Measurements from ENCODE around the gene PHACTR4. TPM values are rescaled to one million over a fixed set of nuclear protein-coding genes. Genes with fewer than 3 reads are reported as not detected.
A peak's percentile ranks its signal among the peaks of the same experiment; 100 is the strongest.
"Not testable (repeated sequence)": the region's sequence is repeated elsewhere in the genome, so short reads cannot be mapped to it uniquely, and the experiment has no call there.

The PHACTR4 gene
- total RNA-seq, 6 experiments from 2014 or later: 16.1 to 25.8 (median 23.3) TPM

GRCh38 chr1:28364888-28365287, 4.7 kb upstream of the PHACTR4 start:
- Histone ChIP-seq H3K9me3 (no peaks in the 10 kb centered on the region), H3K4me3 (no peak overlapping the region), H3K36me3 (no peaks in the 10 kb centered on the region), H3K27me3 (no peaks in the 10 kb centered on the region), H3K4me1 (peaks cover 0 to 6% (median 0%) of the 10 kb centered on the region in 4 donors), H3K27ac (no peak overlapping the region)
- ATAC-seq (no peak), DNase-seq (no peak)
- 67% methylated on average over 4 of the region's 4 CpGs for WGBS (ENCODE audit: insufficient coverage, low coverage, low lambda C conversion rate, missing lambda C conversion rate)
- TF ChIP-seq POLR2A (IDR thresholded peaks at IDR 0.05) (no peak), CTCF (IDR thresholded peaks at IDR 0.05) (no peak)
- intact Hi-C loops (cut with DNase I): no loop called here

- intact Hi-C loops (cut with DNase I): no loop called here
- ATAC-seq: no peak
Observed at GRCh38 chr1:28365864-28366263, 3.7 kb upstream of the PHACTR4 start.

GRCh38 chr1:28368608-28369007, 932 bp upstream of the PHACTR4 start:
- H3K4me3 ChIP-seq; H3K27me3 ChIP-seq; H3K9me3 ChIP-seq; H3K36me3 ChIP-seq; DNase-seq; intact Hi-C loops (cut with DNase I); ATAC-seq: not testable (repeated sequence)
- 84% methylated on average over 12 of the region's 15 CpGs for WGBS (ENCODE audit: insufficient coverage, low coverage, low lambda C conversion rate, missing lambda C conversion rate)
- Histone ChIP-seq H3K4me1 (peaks cover 0 to 34% (median 0%) of the 10 kb centered on the region in 4 donors), H3K27ac (peak overlapping the region in 2 of 3 donors; percentile 84 to 85)

More at GRCh38 chr1:28365864-28366263, 3.7 kb upstream of the PHACTR4 start:
- DNase-seq: no peak
- Histone ChIP-seq H3K27ac (no peak overlapping the region), H3K4me1 (peaks cover 0 to 10% (median 0%) of the 10 kb centered on the region in 4 donors), H3K9me3 (no peaks in the 10 kb centered on the region), H3K4me3 (no peak overlapping the region), H3K36me3 (no peaks in the 10 kb centered on the region), H3K27me3 (no peaks in the 10 kb centered on the region)
- 83% methylated on average over 7 of the region's 7 CpGs for WGBS (ENCODE audit: insufficient coverage, low coverage, low lambda C conversion rate, missing lambda C conversion rate)
- TF ChIP-seq POLR2A (IDR thresholded peaks at IDR 0.05) (no peak), CTCF (IDR thresholded peaks at IDR 0.05) (no peak)

GRCh38 chr1:28370239-28371009, 884 bp downstream of the PHACTR4 start:
- intact Hi-C loops (cut with DNase I): no loop called here
- Histone ChIP-seq H3K9me3 (no peaks in the 10 kb centered on the region), H3K4me3 (peak overlapping the region; percentile 72 to 84 (median 81)), H3K36me3 (no peaks in the 10 kb centered on the region), H3K27me3 (no peaks in the 10 kb centered on the region), H3K4me1 (peaks cover 0 to 43% (median 0%) of the 10 kb centered on the region in 4 donors), H3K27ac (peak overlapping the region; percentile 84 to 88 (median 85))
- 27% methylated on average over 29 of the region's 32 CpGs for WGBS (ENCODE audit: insufficient coverage, low coverage, low lambda C conversion rate, missing lambda C conversion rate)
- DNase-seq (peak in 1 of 3 donors; percentile 34), ATAC-seq (peak; percentile 5 to 25 (median 8))
- TF ChIP-seq CTCF (IDR thresholded peaks at IDR 0.05) (peak in 1 of 4 donors; percentile 28), POLR2A (IDR thresholded peaks at IDR 0.05) (no peak)

GRCh38 chr1:28371010-28371377, 1.5 kb downstream of the PHACTR4 start:
- no peaks in the 10 kb centered on the region for H3K36me3 ChIP-seq
- no peak for TF ChIP-seq CTCF (IDR thresholded peaks at IDR 0.05)
- TF ChIP-seq POLR2A (IDR thresholded peaks at IDR 0.05): no peak
- no peaks in the 10 kb centered on the region for H3K27me3 ChIP-seq
- no peak for DNase-seq
- H3K4me1 ChIP-seq: peaks cover 0 to 48% (median 0%) of the 10 kb centered on the region in 4 donors
- no peak overlapping the region for H3K27ac ChIP-seq
- H3K4me3 ChIP-seq: no peak overlapping the region
- no peaks in the 10 kb centered on the region for H3K9me3 ChIP-seq
- WGBS (ENCODE audit: insufficient coverage, low coverage, low lambda C conversion rate, missing lambda C conversion rate): 68% methylated on average over 5 of the region's 5 CpGs
- intact Hi-C loops (cut with DNase I): no loop called here
- no peak for ATAC-seq

GRCh38 chr1:28373450-28373849, 3.9 kb downstream of the PHACTR4 start:
- ATAC-seq; intact Hi-C loops (cut with DNase I); H3K9me3 ChIP-seq; H3K27ac ChIP-seq; H3K4me3 ChIP-seq; DNase-seq; H3K36me3 ChIP-seq; H3K27me3 ChIP-seq: not testable (repeated sequence)
- H3K4me1 ChIP-seq: peaks cover 0 to 48% (median 0%) of the 10 kb centered on the region in 4 donors
- 52% methylated on average over 2 of the region's 7 CpGs for WGBS (ENCODE audit: insufficient coverage, low coverage, low lambda C conversion rate, missing lambda C conversion rate)
